GM12892 (cell line): ENCODE data around the gene LRRC27.

ENCODE experiments used
- POLR2A ChIP-seq: IDR thresholded peaks from 2 replicates; pipeline ENCODE4 v1.6.1; 2011; ENCODE audit warnings: low read depth, low read length, control low read depth
- POLR2AphosphoS5 ChIP-seq: IDR thresholded peaks from 2 replicates; pipeline ENCODE4 v1.6.1; 2011; ENCODE audit warnings: low read depth, low read length, control low read depth
- TAF1 ChIP-seq: IDR thresholded peaks from 2 replicates; pipeline ENCODE4 v1.6.1; 2011; ENCODE audit warnings: low read depth, mild to moderate bottlenecking, control low read depth, low read length, borderline replicate concordance

- no peak for TF ChIP-seq POLR2A
- TF ChIP-seq TAF1: no peak
- TF ChIP-seq POLR2AphosphoS5: no peak
Observed at GRCh38 chr10:132372516-132373095, 40.6 kb downstream of the LRRC27 start.
